ENCODE results near the gene ATPAF1.
"Not testable (repeated sequence)": the region's sequence is repeated elsewhere in the genome, so short reads cannot be mapped to it uniquely, and the experiment has no call there.

Gene ATPAF1

GRCh38 chr1:46665983-46666382 is 2.2 kb downstream of the ATPAF1 start:
- no CpG with 5 or more reads among the region's 2 CpGs for WGBS, 2 donors (ENCODE audit: extremely low coverage in 2 of 2, insufficient read length in 2 of 2, insufficient replicate concordance in 1 of 2)
- no peak overlapping the region for H2BK12ac ChIP-seq (ENCODE audit: low read length)

GRCh38 chr1:46662919-46663318 is 5.2 kb downstream of the ATPAF1 start:
- H4K91ac ChIP-seq (ENCODE audit: low read depth, low read length, poor library complexity); H3K4me1 ChIP-seq (ENCODE audit: control insufficient read depth in 2 of 2, insufficient read depth in 1 of 2, low read depth in 1 of 2, low read length in 2 of 2); H2BK15ac ChIP-seq (ENCODE audit: low read length); H3K27ac ChIP-seq (replicated peaks; ENCODE audit: low read length); H3K14ac ChIP-seq (ENCODE audit: low read length); H3K27me3 ChIP-seq (ENCODE audit: control insufficient read depth in 3 of 3, insufficient read depth in 3 of 3, low read depth in 1 of 3, low read length in 3 of 3); H2AFZ ChIP-seq (ENCODE audit: low read length); H2BK12ac ChIP-seq (ENCODE audit: low read length); H3K9ac ChIP-seq (ENCODE audit: low read depth, low read length, poor library complexity); H3K9me3 ChIP-seq (replicated peaks in 1 of 2; ENCODE audit: control insufficient read depth in 2 of 2, insufficient read depth in 1 of 2, low read depth in 1 of 2, low read length in 2 of 2); DNase-seq (ENCODE audit: low spot score); H3K79me1 ChIP-seq (ENCODE audit: low read depth, low read length); H2BK5ac ChIP-seq (ENCODE audit: low read length); H4K8ac ChIP-seq (ENCODE audit: low read depth, low read length); H3K4ac ChIP-seq (ENCODE audit: low read length); H2BK120ac ChIP-seq (ENCODE audit: low read depth, low read length); H3K4me3 ChIP-seq (ENCODE audit: low read length in 2 of 2); H3K4me2 ChIP-seq (ENCODE audit: insufficient read depth, low read length, poor library complexity, severe bottlenecking); H3K18ac ChIP-seq (ENCODE audit: low read length); H2AK5ac ChIP-seq (ENCODE audit: low read depth, low read length); H3K23ac ChIP-seq (ENCODE audit: low read depth, low read length, poor library complexity): not testable (repeated sequence)
- WGBS, 2 donors (ENCODE audit: extremely low coverage in 2 of 2, insufficient read length in 2 of 2, insufficient replicate concordance in 1 of 2), result no CpG with 5 or more reads among the region's 5 CpGs
- peaks cover 7 to 54% of the 10 kb centered on the region in 2 donors for H3K36me3 ChIP-seq (replicated peaks in 1 of 2; ENCODE audit: control insufficient read depth in 2 of 2, insufficient read depth in 2 of 2, low read length in 2 of 2)

More at GRCh38 chr1:46665983-46666382, 2.2 kb downstream of the ATPAF1 start:
- no peak overlapping the region for H4K91ac ChIP-seq (ENCODE audit: low read depth, low read length, poor library complexity)
- H3K4me2 ChIP-seq (ENCODE audit: insufficient read depth, low read length, poor library complexity, severe bottlenecking), result no peak overlapping the region
- no peaks in the 10 kb centered on the region for H3K79me1 ChIP-seq (ENCODE audit: low read depth, low read length)
- H4K8ac ChIP-seq (ENCODE audit: low read depth, low read length), result no peak overlapping the region
- H2AK5ac ChIP-seq (ENCODE audit: low read depth, low read length), result no peak overlapping the region
- H3K9ac ChIP-seq (ENCODE audit: low read depth, low read length, poor library complexity), result no peak overlapping the region
- no peak overlapping the region for H3K14ac ChIP-seq (ENCODE audit: low read length)
- no peak overlapping the region for H3K23ac ChIP-seq (ENCODE audit: low read depth, low read length, poor library complexity)
- H2BK5ac ChIP-seq (ENCODE audit: low read length), result no peak overlapping the region
- H3K4ac ChIP-seq (ENCODE audit: low read length), result no peak overlapping the region
- no peak overlapping the region for H2BK120ac ChIP-seq (ENCODE audit: low read depth, low read length)
- H3K27ac ChIP-seq (replicated peaks; ENCODE audit: low read length), result no peak overlapping the region
- H3K4me1 ChIP-seq (ENCODE audit: control insufficient read depth in 2 of 2, insufficient read depth in 1 of 2, low read depth in 1 of 2, low read length in 2 of 2), result peaks cover 5 to 6% of the 10 kb centered on the region in 2 donors
- H3K9me3 ChIP-seq (replicated peaks in 1 of 2; ENCODE audit: control insufficient read depth in 2 of 2, insufficient read depth in 1 of 2, low read depth in 1 of 2, low read length in 2 of 2), result no peaks in the 10 kb centered on the region
- DNase-seq (ENCODE audit: low spot score), result no peak
- no peak overlapping the region for H3K18ac ChIP-seq (ENCODE audit: low read length)
- no peak overlapping the region for H3K4me3 ChIP-seq (ENCODE audit: low read length in 2 of 2)
- H3K27me3 ChIP-seq (ENCODE audit: control insufficient read depth in 3 of 3, insufficient read depth in 3 of 3, low read depth in 1 of 3, low read length in 3 of 3), result no peaks in the 10 kb centered on the region
- no peak overlapping the region for H2BK15ac ChIP-seq (ENCODE audit: low read length)
- H3K36me3 ChIP-seq (replicated peaks in 1 of 2; ENCODE audit: control insufficient read depth in 2 of 2, insufficient read depth in 2 of 2, low read length in 2 of 2), result peaks cover 5 to 34% of the 10 kb centered on the region in 2 donors
- no peak overlapping the region for H2AFZ ChIP-seq (ENCODE audit: low read length)

GRCh38 chr1:46660116-46660515 is 8.0 kb downstream of the ATPAF1 start:
- not testable (repeated sequence) for DNase-seq (ENCODE audit: low spot score); H4K91ac ChIP-seq (ENCODE audit: low read depth, low read length, poor library complexity); H3K18ac ChIP-seq (ENCODE audit: low read length); H2BK120ac ChIP-seq (ENCODE audit: low read depth, low read length); H3K4me1 ChIP-seq (ENCODE audit: control insufficient read depth in 2 of 2, insufficient read depth in 1 of 2, low read depth in 1 of 2, low read length in 2 of 2); H3K9me3 ChIP-seq (replicated peaks in 1 of 2; ENCODE audit: control insufficient read depth in 2 of 2, insufficient read depth in 1 of 2, low read depth in 1 of 2, low read length in 2 of 2); H3K23ac ChIP-seq (ENCODE audit: low read depth, low read length, poor library complexity); H3K27ac ChIP-seq (replicated peaks; ENCODE audit: low read length); H3K4ac ChIP-seq (ENCODE audit: low read length); H2BK5ac ChIP-seq (ENCODE audit: low read length); H2AFZ ChIP-seq (ENCODE audit: low read length); H2BK15ac ChIP-seq (ENCODE audit: low read length); H2BK12ac ChIP-seq (ENCODE audit: low read length); H4K8ac ChIP-seq (ENCODE audit: low read depth, low read length); H3K9ac ChIP-seq (ENCODE audit: low read depth, low read length, poor library complexity); H3K4me2 ChIP-seq (ENCODE audit: insufficient read depth, low read length, poor library complexity, severe bottlenecking); H3K79me1 ChIP-seq (ENCODE audit: low read depth, low read length); H3K4me3 ChIP-seq (ENCODE audit: low read length in 2 of 2); H3K27me3 ChIP-seq (ENCODE audit: control insufficient read depth in 3 of 3, insufficient read depth in 3 of 3, low read depth in 1 of 3, low read length in 3 of 3); H2AK5ac ChIP-seq (ENCODE audit: low read depth, low read length); H3K14ac ChIP-seq (ENCODE audit: low read length)
- peaks cover 9 to 71% of the 10 kb centered on the region in 2 donors for H3K36me3 ChIP-seq (replicated peaks in 1 of 2; ENCODE audit: control insufficient read depth in 2 of 2, insufficient read depth in 2 of 2, low read length in 2 of 2)
- no CpG with 5 or more reads among the region's 5 CpGs for WGBS, 2 donors (ENCODE audit: extremely low coverage in 2 of 2, insufficient read length in 2 of 2, insufficient replicate concordance in 1 of 2)

- DNase-seq (ENCODE audit: low spot score), result no peak
- Histone ChIP-seq H3K79me1 (ENCODE audit: low read depth, low read length) (no peaks in the 10 kb centered on the region), H2AK5ac (ENCODE audit: low read depth, low read length) (no peak overlapping the region), H2BK15ac (ENCODE audit: low read length) (no peak overlapping the region), H2BK12ac (ENCODE audit: low read length) (no peak overlapping the region), H4K91ac (ENCODE audit: low read depth, low read length, poor library complexity) (no peak overlapping the region), H3K18ac (ENCODE audit: low read length) (no peak overlapping the region), H3K23ac (ENCODE audit: low read depth, low read length, poor library complexity) (no peak overlapping the region), H3K4ac (ENCODE audit: low read length) (no peak overlapping the region), H3K14ac (ENCODE audit: low read length) (no peak overlapping the region), H3K4me2 (ENCODE audit: insufficient read depth, low read length, poor library complexity, severe bottlenecking) (no peak overlapping the region), H3K9me3 (replicated peaks in 1 of 2; ENCODE audit: control insufficient read depth in 2 of 2, insufficient read depth in 1 of 2, low read depth in 1 of 2, low read length in 2 of 2) (no peaks in the 10 kb centered on the region), H3K4me1 (ENCODE audit: control insufficient read depth in 2 of 2, insufficient read depth in 1 of 2, low read depth in 1 of 2, low read length in 2 of 2) (no peaks in the 10 kb centered on the region), H3K4me3 (ENCODE audit: low read length in 2 of 2) (no peak overlapping the region), H2BK5ac (ENCODE audit: low read length) (no peak overlapping the region), H3K36me3 (replicated peaks in 1 of 2; ENCODE audit: control insufficient read depth in 2 of 2, insufficient read depth in 2 of 2, low read length in 2 of 2) (peaks cover 11 to 69% of the 10 kb centered on the region in 2 donors), H3K27me3 (ENCODE audit: control insufficient read depth in 3 of 3, insufficient read depth in 3 of 3, low read depth in 1 of 3, low read length in 3 of 3) (no peaks in the 10 kb centered on the region), H2AFZ (ENCODE audit: low read length) (no peak overlapping the region), H2BK120ac (ENCODE audit: low read depth, low read length) (no peak overlapping the region), H3K9ac (ENCODE audit: low read depth, low read length, poor library complexity) (no peak overlapping the region), H3K27ac (replicated peaks; ENCODE audit: low read length) (no peak overlapping the region), H4K8ac (ENCODE audit: low read depth, low read length) (no peak overlapping the region)
- WGBS, 2 donors (ENCODE audit: extremely low coverage in 2 of 2, insufficient read length in 2 of 2, insufficient replicate concordance in 1 of 2), result no CpG with 5 or more reads among the region's 2 CpGs
Observed at GRCh38 chr1:46659307-46659870, 8.8 kb downstream of the ATPAF1 start.

Data from neuronal stem cell (in vitro differentiated cells).